Keratinocyte (primary cell): ENCODE results near the gene ADGRD1. TPM values are rescaled to one million over a fixed set of nuclear protein-coding genes. Genes with fewer than 3 reads are reported as not detected.

ENCODE experiments used
- DNase-seq: peaks from one replicate; pipeline ENCODE4 v3.0.0-alpha.2; 2011; ENCODE audit warnings: low read depth, missing footprints, low spot score
- FAIRE-seq: peaks from 2 replicates; lab custom pipeline; 2011; peaks lifted over from hg19 to GRCh38; lab: Jason Lieb, UNC
- H2AFZ ChIP-seq: 2 replicates; pipeline ENCODE4 v1.6.0; 2012; ENCODE audit warnings: low read length, control low read depth, inconsistent platforms; ENCODE audit not compliant: control insufficient read depth
- H3K27ac ChIP-seq: 2 replicates; pipeline ENCODE4 v1.5.1; 2011; ENCODE audit warnings: low read length; ENCODE audit not compliant: control insufficient read depth, insufficient read depth
- H3K27me3 ChIP-seq: 3 replicates; pipeline ENCODE4 v1.6.0; 2011; ENCODE audit warnings: low read length; ENCODE audit not compliant: control insufficient read depth, insufficient read depth; ENCODE audit errors: extremely low read depth
- H3K36me3 ChIP-seq, 2 experiments: 2 replicates in 1 of 2; 3 replicates in 1 of 2; pipeline ENCODE4 v1.5.1; 2011; ENCODE audit warnings: low read length in 2 of 2, mild to moderate bottlenecking in 1 of 2; ENCODE audit not compliant: control insufficient read depth in 2 of 2, insufficient read depth in 2 of 2; ENCODE audit errors: extremely low read depth in 1 of 2
- H3K4me1 ChIP-seq: 3 replicates; pipeline ENCODE4 v1.5.1; 2011; ENCODE audit warnings: low read length; ENCODE audit not compliant: control insufficient read depth, insufficient read depth; ENCODE audit errors: extremely low read depth
- H3K4me2 ChIP-seq: 3 replicates; pipeline ENCODE4 v1.6.0; 2011; ENCODE audit warnings: low read depth, low read length; ENCODE audit not compliant: control insufficient read depth, insufficient read depth; ENCODE audit errors: extremely low read depth
- H3K4me3 ChIP-seq, 3 experiments: fragments of 200-600 bp in 1 of 3; sonication (generic) in 1 of 3; 2 replicates in 2 of 3; 3 replicates in 1 of 3; pipeline ENCODE4 v1.5.1; 2011 to 2016; ENCODE audit warnings: low read length in 3 of 3, mild to moderate bottlenecking in 3 of 3, control low read depth in 2 of 3, inconsistent platforms in 1 of 3, low read depth in 1 of 3, mixed read lengths in 1 of 3, mixed run types in 1 of 3, moderate library complexity in 1 of 3; ENCODE audit not compliant: control insufficient read depth in 2 of 3, insufficient read depth in 2 of 3; ENCODE audit errors: extremely low read depth in 1 of 3
- H3K79me2 ChIP-seq: 2 replicates; pipeline ENCODE4 v1.6.0; 2012; ENCODE audit warnings: low read length; ENCODE audit not compliant: control insufficient read depth, insufficient read depth
- H3K9ac ChIP-seq: 3 replicates; pipeline ENCODE4 v1.6.0; 2011; ENCODE audit warnings: low read length; ENCODE audit not compliant: control insufficient read depth, insufficient read depth; ENCODE audit errors: extremely low read depth
- H3K9me1 ChIP-seq: 3 replicates; pipeline ENCODE4 v1.6.0; 2011; ENCODE audit warnings: low read length; ENCODE audit not compliant: control insufficient read depth, insufficient read depth; ENCODE audit errors: extremely low read depth
- H3K9me3 ChIP-seq: 2 replicates; pipeline ENCODE4 v1.5.1; 2012; ENCODE audit warnings: low read depth, low read length; ENCODE audit not compliant: control insufficient read depth
- H4K20me1 ChIP-seq: 3 replicates; pipeline ENCODE4 v1.6.0; 2011; ENCODE audit warnings: low read length; ENCODE audit not compliant: control insufficient read depth, insufficient read depth; ENCODE audit errors: extremely low read depth
- CTCF ChIP-seq, 3 experiments: IDR thresholded peaks in 1 of 3; conservative IDR thresholded peaks in 1 of 3; optimal IDR thresholded peaks in 1 of 3; 2 replicates in 2 of 3; 3 replicates in 1 of 3; pipeline versions ENCODE3 to v1.5.1; 2011; ENCODE audit warnings: low read length in 3 of 3, mild to moderate bottlenecking in 3 of 3, moderate library complexity in 2 of 3, control low read depth in 1 of 3, inconsistent platforms in 1 of 3; ENCODE audit not compliant: insufficient read depth in 2 of 3; ENCODE audit errors: extremely low read depth in 1 of 3
- EZH2 ChIP-seq: IDR thresholded peaks from one replicate; pipeline ENCODE4 v1.6.1; 2012; ENCODE audit warnings: inconsistent platforms, mild to moderate bottlenecking, low read length, moderate library complexity
- dilution Hi-C: fragments of 300-500 bp; cut with MboI; formaldehyde crosslinking; loops from one replicate; pipeline ENCODE4 v1.7.0; 2020; ENCODE audit warnings: low sequenced_read_pairs; ENCODE audit not compliant: extremely low pct_ligation_motif_present
- polyA plus RNA-seq, 5 experiments: library from polyadenylated mRNA; depleted of rRNA in 3 of 5; stranded (reverse) in 3 of 5; stranded (forward) in 1 of 5; unstranded in 1 of 5; fragments of >200 nt; gene quantifications; 1 replicate in 1 of 5; 2 replicates in 3 of 5; 3 replicates in 1 of 5; pipeline versions ENCODE4 v1.2.1 to v1.2.3, GENCODE V29; 2011 to 2012; ENCODE audit warnings: missing spikeins in 2 of 5, low read depth in 1 of 5, low replicate concordance in 1 of 5

The ADGRD1 gene
- polyA plus RNA-seq, 1 donor (not counting 4 experiments of a cell fraction or from before 2014, with no cell fraction given), result not detected

- Histone ChIP-seq H3K27me3 (no peaks in the 10 kb centered on the region), H3K4me1 (no peaks in the 10 kb centered on the region), H3K4me3 (no peak overlapping the region), H3K27ac (no peak overlapping the region), H3K79me2 (no peaks in the 10 kb centered on the region), H3K9me1 (no peaks in the 10 kb centered on the region), H2AFZ (no peak overlapping the region), H3K9ac (no peak overlapping the region), H3K9me3 (no peaks in the 10 kb centered on the region), H3K36me3 (no peaks in the 10 kb centered on the region), H3K4me2 (no peak overlapping the region), H4K20me1 (no peaks in the 10 kb centered on the region)
- FAIRE-seq, result no peak
- no peak for DNase-seq
- TF ChIP-seq EZH2 (no peak), CTCF (optimal IDR thresholded peaks at IDR 0.05 in 1 of 3, IDR thresholded peaks at IDR 0.05 in 1 of 3, conservative IDR thresholded peaks at IDR 0.05 in 1 of 3; ENCODE audit: extremely low read depth in 1 of 3, insufficient read depth in 2 of 3, low read length in 3 of 3) (no peak)
- dilution Hi-C loops, result no loop called here
Observed at GRCh38 chr12:130929363-130929762, 24.3 kb upstream of the ADGRD1 start.

GRCh38 chr12:130932061-130932930 is 21.4 kb upstream of the ADGRD1 start:
- no peaks in the 10 kb centered on the region for H3K9me1 ChIP-seq
- H3K36me3 ChIP-seq, result no peaks in the 10 kb centered on the region
- no peaks in the 10 kb centered on the region for H3K27me3 ChIP-seq
- TF ChIP-seq CTCF (optimal IDR thresholded peaks at IDR 0.05 in 1 of 3, IDR thresholded peaks at IDR 0.05 in 1 of 3, conservative IDR thresholded peaks at IDR 0.05 in 1 of 3; ENCODE audit: extremely low read depth in 1 of 3, insufficient read depth in 2 of 3, low read length in 3 of 3) (no peak), EZH2 (no peak)
- H3K4me1 ChIP-seq, result no peaks in the 10 kb centered on the region
- no peak overlapping the region for H2AFZ ChIP-seq
- FAIRE-seq (no peak), DNase-seq (no peak)
- dilution Hi-C loops, result no loop called here
- no peak overlapping the region for H3K27ac ChIP-seq
- H3K4me2 ChIP-seq, result no peak overlapping the region
- no peaks in the 10 kb centered on the region for H4K20me1 ChIP-seq
- H3K79me2 ChIP-seq, result no peaks in the 10 kb centered on the region
- no peak overlapping the region for H3K4me3 ChIP-seq
- H3K9ac ChIP-seq, result no peak overlapping the region
- no peaks in the 10 kb centered on the region for H3K9me3 ChIP-seq
